ENCODE results near the gene NCDN. TPM values are rescaled to one million over a fixed set of nuclear protein-coding genes. Genes with fewer than 3 reads are reported as not detected.

Gene NCDN, protein sequence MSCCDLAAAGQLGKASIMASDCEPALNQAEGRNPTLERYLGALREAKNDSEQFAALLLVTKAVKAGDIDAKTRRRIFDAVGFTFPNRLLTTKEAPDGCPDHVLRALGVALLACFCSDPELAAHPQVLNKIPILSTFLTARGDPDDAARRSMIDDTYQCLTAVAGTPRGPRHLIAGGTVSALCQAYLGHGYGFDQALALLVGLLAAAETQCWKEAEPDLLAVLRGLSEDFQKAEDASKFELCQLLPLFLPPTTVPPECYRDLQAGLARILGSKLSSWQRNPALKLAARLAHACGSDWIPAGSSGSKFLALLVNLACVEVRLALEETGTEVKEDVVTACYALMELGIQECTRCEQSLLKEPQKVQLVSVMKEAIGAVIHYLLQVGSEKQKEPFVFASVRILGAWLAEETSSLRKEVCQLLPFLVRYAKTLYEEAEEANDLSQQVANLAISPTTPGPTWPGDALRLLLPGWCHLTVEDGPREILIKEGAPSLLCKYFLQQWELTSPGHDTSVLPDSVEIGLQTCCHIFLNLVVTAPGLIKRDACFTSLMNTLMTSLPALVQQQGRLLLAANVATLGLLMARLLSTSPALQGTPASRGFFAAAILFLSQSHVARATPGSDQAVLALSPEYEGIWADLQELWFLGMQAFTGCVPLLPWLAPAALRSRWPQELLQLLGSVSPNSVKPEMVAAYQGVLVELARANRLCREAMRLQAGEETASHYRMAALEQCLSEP
- total RNA-seq: 18.4 and 19.1 TPM in 2 replicates

DNA sequence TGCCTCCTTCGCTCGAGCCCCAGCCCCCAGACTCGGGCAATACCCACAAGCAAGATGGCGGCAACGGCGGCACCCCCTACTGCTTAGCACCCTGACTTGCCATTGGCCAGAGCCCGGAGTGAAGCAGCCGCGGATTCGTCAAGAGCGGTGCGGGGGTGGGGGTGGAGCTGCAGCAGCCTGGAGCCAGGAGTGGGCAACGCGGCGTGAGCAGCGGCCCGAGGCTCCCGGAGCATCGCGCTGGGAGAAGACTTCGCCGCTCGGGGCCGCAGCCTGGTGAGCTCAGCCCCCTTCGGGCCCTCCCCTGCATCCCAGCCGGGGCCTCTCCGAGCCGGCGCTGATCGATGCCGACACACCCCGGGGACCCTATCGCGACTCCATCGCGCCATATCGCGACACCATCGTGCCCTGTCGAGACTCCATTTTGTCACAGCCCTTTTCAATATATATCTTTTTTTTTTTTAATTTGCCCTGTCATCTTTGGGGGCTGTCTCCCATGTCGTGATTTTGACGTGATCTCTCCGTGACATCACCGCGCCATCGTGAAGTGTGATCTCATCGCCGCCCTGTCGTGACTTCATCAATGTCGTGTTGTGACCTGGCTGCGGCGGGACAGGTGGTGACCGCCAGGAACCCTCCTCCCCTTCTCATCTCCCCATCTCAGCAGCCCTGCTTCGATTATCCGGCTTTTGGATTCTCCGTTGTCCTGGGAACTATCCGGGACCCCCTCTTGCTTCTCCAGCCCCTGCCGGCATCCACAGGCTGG, at the start of gene NCDN:
Gene NCDN (plus strand): TSS at position 189 of the 763 bp plus-strand sequence. CDS start 392 bp downstream, at position 581.

DNA sequence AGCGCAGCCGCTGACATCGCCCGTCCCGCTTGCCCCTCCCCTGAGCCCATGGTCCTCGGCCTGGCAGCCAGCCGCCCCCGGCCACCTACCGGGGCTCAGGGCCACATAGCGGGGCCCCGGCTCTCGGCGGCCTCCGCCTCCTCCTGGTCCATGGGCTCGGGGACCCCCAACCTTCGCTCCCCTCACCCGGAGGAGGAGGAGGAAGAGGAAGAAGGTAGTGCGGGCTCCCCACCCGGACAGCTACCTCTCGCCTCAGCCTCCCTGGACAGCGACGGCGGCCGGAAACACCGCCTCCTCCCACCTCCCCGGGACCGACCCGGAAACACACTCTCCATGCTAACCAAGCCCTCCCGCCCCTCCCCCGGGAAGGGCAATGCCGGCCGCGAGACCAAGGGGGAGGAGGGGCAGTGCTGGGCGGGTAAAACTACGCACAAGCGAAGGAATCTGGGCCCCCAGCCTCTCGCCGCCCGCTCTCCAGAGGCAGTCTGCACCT, 435 bp upstream of the NCDN start, which contains the start of gene KIAA0319L:
Gene KIAA0319L (minus strand): TSS at position 286 of the 493 bp plus-strand sequence. CDS start 2,912 bp downstream, outside the sequence.

DNA sequence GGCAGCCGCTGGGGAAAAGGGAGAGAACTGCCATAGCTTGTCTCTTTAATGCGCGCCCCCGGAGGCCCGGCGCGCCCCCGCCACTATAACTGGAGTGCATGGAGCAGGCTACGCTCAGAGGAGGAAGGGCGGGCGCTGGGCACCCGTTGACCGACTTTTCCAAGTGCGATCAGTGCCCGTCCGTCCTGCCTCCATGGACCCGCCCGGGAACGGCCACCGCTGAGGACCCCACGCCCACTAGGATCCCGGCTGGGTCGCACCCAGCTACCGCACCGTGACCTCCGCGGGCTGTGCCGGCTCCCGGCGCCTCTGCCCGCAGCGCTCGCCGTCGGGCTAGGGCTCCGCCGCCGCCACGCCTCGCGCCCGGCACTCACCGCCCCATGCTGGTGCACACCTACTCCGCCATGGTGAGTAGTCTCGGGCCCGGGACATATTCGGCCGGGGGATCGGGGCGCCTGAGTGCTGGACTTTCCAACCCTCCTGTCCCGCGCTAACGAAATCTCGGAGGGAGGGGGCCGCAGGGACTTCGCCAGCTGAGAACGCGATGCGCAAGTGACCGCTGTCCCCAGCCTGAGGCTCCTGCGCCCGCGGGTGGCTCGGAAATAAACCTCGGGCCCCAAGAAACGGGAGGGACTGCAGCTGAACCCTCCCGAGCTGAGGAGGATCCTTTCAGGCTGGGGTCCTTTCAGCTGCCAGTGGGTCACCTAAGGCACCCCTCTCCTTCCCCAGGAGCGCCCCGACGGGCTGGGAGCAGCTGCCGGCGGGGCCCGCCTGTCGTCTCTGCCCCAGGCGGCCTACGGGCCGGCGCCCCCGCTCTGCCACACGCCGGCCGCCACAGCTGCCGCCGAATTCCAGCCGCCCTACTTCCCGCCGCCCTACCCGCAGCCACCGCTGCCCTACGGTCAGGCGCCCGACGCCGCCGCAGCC, 15.9 kb downstream of the NCDN start, which contains the start of gene TFAP2E:
Gene TFAP2E (plus strand): TSS at position 117 of the 927 bp plus-strand sequence. CDS start 264 bp downstream, at position 381.

Other genes with a start within 250 kb of the NCDN start
- 26.3 and 31.1 TPM in 2 replicates for gene KIAA0319L, start 396 bp upstream of the NCDN start, total RNA-seq
- 0.16 TPM in 1 of 2 replicates, not detected in the other for gene TFAP2E, start 15.5 kb downstream of the NCDN start, total RNA-seq
- gene PSMB2, start 83.7 kb downstream of the NCDN start, total RNA-seq: 10.3 and 10.6 TPM in 2 replicates
- 21.3 and 23.0 TPM in 2 replicates for gene C1orf216, start 161.1 kb downstream of the NCDN start, total RNA-seq
- 1.7 and 1.8 TPM in 2 replicates for gene CLSPN, start 212.2 kb downstream of the NCDN start, total RNA-seq